ENCODE data around the gene PTPRD. TPM values are rescaled to one million over a fixed set of nuclear protein-coding genes. Genes with fewer than 3 reads are reported as not detected.

Gene PTPRD
- total RNA-seq, 1 experiment from 2014 or later = 69.6 TPM

DNA sequence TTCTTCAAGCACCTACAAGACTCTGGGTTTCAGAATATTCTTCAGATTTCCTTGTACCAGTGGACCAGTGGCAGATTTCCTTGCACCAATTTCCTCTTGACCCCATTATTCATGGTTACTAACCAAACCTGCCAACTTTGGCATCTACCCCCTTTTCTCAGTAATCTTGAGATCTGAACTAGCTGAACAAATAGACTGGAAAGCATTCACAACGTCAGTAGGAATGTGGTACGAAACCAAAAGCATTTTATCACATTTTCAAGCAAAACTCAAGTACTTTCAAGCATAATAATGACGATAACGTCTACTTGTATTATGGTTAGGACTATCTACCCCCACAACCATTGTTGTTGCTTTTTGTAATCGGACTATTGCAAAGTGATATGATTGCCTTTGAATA is 1217.3 kb downstream of the PTPRD start:
- no peak for ATAC-seq
- H3K36me3 Mint-ChIP-seq = 0 out of 2 replicates have a peak, but pooled peaks cover 6% of the 10 kb centered on the region
- no peak overlapping the region for H3K4me3 Mint-ChIP-seq
- no peaks in the 10 kb centered on the region for H3K27me3 Mint-ChIP-seq (ENCODE audit: low read depth)
- no peak for TF ChIP-seq USF2 (CRISPR knock-in tag; IDR thresholded peaks at IDR 0.05)
- TF ChIP-seq E2F5 (CRISPR knock-in tag; IDR thresholded peaks at IDR 0.05) = no peak
- no peak for TF ChIP-seq TP53 (CRISPR knock-in tag; IDR thresholded peaks at IDR 0.05)
- TF ChIP-seq NFATC4 (CRISPR knock-in tag; IDR thresholded peaks at IDR 0.05) = no peak
- TF ChIP-seq FOXP4 (CRISPR knock-in tag; IDR thresholded peaks at IDR 0.05) = no peak
- no peak for TF ChIP-seq ZSCAN18 (CRISPR knock-in tag; IDR thresholded peaks at IDR 0.05)
- TF ChIP-seq, protein P1, sequence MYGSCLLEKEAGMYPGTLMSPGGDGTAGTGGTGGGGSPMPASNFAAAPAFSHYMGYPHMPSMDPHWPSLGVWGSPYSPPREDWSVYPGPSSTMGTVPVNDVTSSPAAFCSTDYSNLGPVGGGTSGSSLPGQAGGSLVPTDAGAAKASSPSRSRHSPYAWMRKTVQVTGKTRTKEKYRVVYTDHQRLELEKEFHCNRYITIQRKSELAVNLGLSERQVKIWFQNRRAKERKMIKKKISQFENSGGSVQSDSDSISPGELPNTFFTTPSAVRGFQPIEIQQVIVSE (CRISPR knock-in tag; IDR thresholded peaks at IDR 0.05; ENCODE audit: borderline replicate concordance) = no peak
- TF ChIP-seq, protein P2, sequence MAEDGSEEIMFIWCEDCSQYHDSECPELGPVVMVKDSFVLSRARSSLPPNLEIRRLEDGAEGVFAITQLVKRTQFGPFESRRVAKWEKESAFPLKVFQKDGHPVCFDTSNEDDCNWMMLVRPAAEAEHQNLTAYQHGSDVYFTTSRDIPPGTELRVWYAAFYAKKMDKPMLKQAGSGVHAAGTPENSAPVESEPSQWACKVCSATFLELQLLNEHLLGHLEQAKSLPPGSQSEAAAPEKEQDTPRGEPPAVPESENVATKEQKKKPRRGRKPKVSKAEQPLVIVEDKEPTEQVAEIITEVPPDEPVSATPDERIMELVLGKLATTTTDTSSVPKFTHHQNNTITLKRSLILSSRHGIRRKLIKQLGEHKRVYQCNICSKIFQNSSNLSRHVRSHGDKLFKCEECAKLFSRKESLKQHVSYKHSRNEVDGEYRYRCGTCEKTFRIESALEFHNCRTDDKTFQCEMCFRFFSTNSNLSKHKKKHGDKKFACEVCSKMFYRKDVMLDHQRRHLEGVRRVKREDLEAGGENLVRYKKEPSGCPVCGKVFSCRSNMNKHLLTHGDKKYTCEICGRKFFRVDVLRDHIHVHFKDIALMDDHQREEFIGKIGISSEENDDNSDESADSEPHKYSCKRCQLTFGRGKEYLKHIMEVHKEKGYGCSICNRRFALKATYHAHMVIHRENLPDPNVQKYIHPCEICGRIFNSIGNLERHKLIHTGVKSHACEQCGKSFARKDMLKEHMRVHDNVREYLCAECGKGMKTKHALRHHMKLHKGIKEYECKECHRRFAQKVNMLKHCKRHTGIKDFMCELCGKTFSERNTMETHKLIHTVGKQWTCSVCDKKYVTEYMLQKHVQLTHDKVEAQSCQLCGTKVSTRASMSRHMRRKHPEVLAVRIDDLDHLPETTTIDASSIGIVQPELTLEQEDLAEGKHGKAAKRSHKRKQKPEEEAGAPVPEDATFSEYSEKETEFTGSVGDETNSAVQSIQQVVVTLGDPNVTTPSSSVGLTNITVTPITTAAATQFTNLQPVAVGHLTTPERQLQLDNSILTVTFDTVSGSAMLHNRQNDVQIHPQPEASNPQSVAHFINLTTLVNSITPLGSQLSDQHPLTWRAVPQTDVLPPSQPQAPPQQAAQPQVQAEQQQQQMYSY (CRISPR knock-in tag; IDR thresholded peaks at IDR 0.05) = no peak
- TF ChIP-seq NR2C2 (CRISPR knock-in tag; IDR thresholded peaks at IDR 0.05) = no peak
- TF ChIP-seq KAT7 (CRISPR knock-in tag; IDR thresholded peaks at IDR 0.05; ENCODE audit: borderline replicate concordance) = no peak
- TF ChIP-seq ZNF281 (CRISPR knock-in tag; IDR thresholded peaks at IDR 0.05) = no peak
- peaks cover 12% of the 10 kb centered on the region for H3K4me1 Mint-ChIP-seq
- no peak overlapping the region for H3K27ac Mint-ChIP-seq
- ChIA-PET POLR2A (no interaction called here), CTCF (no interaction called here)
- H3K9me3 Mint-ChIP-seq = peaks cover 9% of the 10 kb centered on the region
- DNase-seq (ENCODE audit: low spot score) = no peak

GRCh38 chr9:9392755-9393154 is 1220.0 kb downstream of the PTPRD start:
- Mint-ChIP-seq H3K27ac (no peak overlapping the region), H3K9me3 (peaks cover 8% of the 10 kb centered on the region), H3K36me3 (no peaks in the 10 kb centered on the region), H3K4me3 (no peak overlapping the region), H3K27me3 (ENCODE audit: low read depth) (no peaks in the 10 kb centered on the region), H3K4me1 (peaks cover 5% of the 10 kb centered on the region; the same call in 1 of the 2 replicates)
- ChIA-PET CTCF (no interaction called here), POLR2A (no interaction called here)
- ATAC-seq = peak; percentile 64
- DNase-seq (ENCODE audit: low spot score) = peak; percentile 8
- no peak for TF ChIP-seq ZSCAN18 (CRISPR knock-in tag; IDR thresholded peaks at IDR 0.05)
- TF ChIP-seq ARID4B (CRISPR knock-in tag; IDR thresholded peaks at IDR 0.05; ENCODE audit: borderline replicate concordance) = no peak
- TF ChIP-seq TP53 (CRISPR knock-in tag; IDR thresholded peaks at IDR 0.05) = no peak
- no peak for TF ChIP-seq ZNF232 (CRISPR knock-in tag; IDR thresholded peaks at IDR 0.05)
- TF ChIP-seq IRF1 (CRISPR knock-in tag; IDR thresholded peaks at IDR 0.05) = no peak
